Panc1 (cell line): ENCODE results near the gene TULP1. TPM values are rescaled to one million over a fixed set of nuclear protein-coding genes. Genes with fewer than 3 reads are reported as not detected.
A peak's percentile ranks its signal among the peaks of the same experiment; 100 is the strongest.

Source experiments
- ATAC-seq: fragments of 200-7000 bp; cut with Tn5 transposase; 2 replicates; pipeline ENCODE4 v1.9.1; 2020; ENCODE audit warnings: mild to moderate bottlenecking, moderate library complexity
- BruUV-seq: library from RNA; stranded (reverse); fragments of 400-500 nt; replicated peaks from 2 replicates; lab custom pipeline; 2021; lab: Mats Ljungman, UMichigan
- CTCF ChIA-PET: fragments of 300-600 bp; sonication (Branson Sonifier 250); formaldehyde crosslinking; loops from one replicate; lab custom pipeline; 2022; ENCODE audit warnings: antibody characterized with exemption; lab: Charles Lee
- POLR2A ChIA-PET: fragments of 300-600 bp; sonication (Branson Sonifier 250); formaldehyde crosslinking; loops from one replicate; lab custom pipeline; 2022; ENCODE audit warnings: antibody characterized with exemption; lab: Charles Lee
- DNase-seq: peaks from one replicate; pipeline ENCODE4 v3.0.0-alpha.2; 2010; ENCODE audit warnings: low read depth, low spot score
- H3K27ac ChIP-seq: 2 replicates; pipeline ENCODE4 v1.5.1; 2011; ENCODE audit warnings: mild to moderate bottlenecking, low read length, inconsistent platforms
- H3K27me3 ChIP-seq: fragments of 200-500 bp; sonication (Bioruptor generic); 2 replicates; pipeline ENCODE4 v1.6.0; 2014; ENCODE audit warnings: low read length, inconsistent platforms; ENCODE audit not compliant: control insufficient read depth, insufficient read depth
- H3K36me3 ChIP-seq: fragments of 200-500 bp; sonication (Bioruptor generic); 2 replicates; pipeline ENCODE4 v1.5.1; 2014; ENCODE audit warnings: inconsistent platforms, mild to moderate bottlenecking, low read length, moderate library complexity; ENCODE audit not compliant: control insufficient read depth, insufficient read depth
- H3K4me1 ChIP-seq: 2 replicates; pipeline ENCODE4 v1.5.1; 2011; ENCODE audit warnings: inconsistent platforms, mild to moderate bottlenecking, low read length, moderate library complexity; ENCODE audit not compliant: control insufficient read depth, insufficient read depth
- H3K4me3 ChIP-seq, 2 experiments: 2 replicates each; pipeline ENCODE4 v1.5.1; 2011 to 2012; ENCODE audit warnings: low read depth in 2 of 2, low read length in 2 of 2, mild to moderate bottlenecking in 2 of 2, inconsistent platforms in 1 of 2, moderate library complexity in 1 of 2
- H3K9me3 ChIP-seq: fragments of 200-500 bp; sonication (Bioruptor generic); 2 replicates; pipeline ENCODE4 v1.5.1; 2014; ENCODE audit warnings: low read depth, mild to moderate bottlenecking, inconsistent platforms, low read length, moderate library complexity; ENCODE audit not compliant: control insufficient read depth, insufficient read depth
- CTCF ChIP-seq: fragments of 450-650 bp; IDR thresholded peaks from 2 replicates; pipeline ENCODE4 v1.5.1; 2017; ENCODE audit warnings: mild to moderate bottlenecking
- REST ChIP-seq, 2 experiments: IDR thresholded peaks; 2 replicates each; pipeline ENCODE4 v1.6.1; 2011 to 2012; ENCODE audit warnings: low read depth in 2 of 2, control low read depth in 1 of 2, low read length in 1 of 2, mild to moderate bottlenecking in 1 of 2, moderate library complexity in 1 of 2; ENCODE audit not compliant: insufficient read depth in 1 of 2
- SIN3A ChIP-seq: IDR thresholded peaks from 2 replicates; pipeline ENCODE4 v1.6.1; 2012; ENCODE audit warnings: low read depth, mild to moderate bottlenecking, low read length, moderate library complexity, borderline replicate concordance; ENCODE audit not compliant: insufficient read depth
- TCF7L2 ChIP-seq: IDR thresholded peaks from 2 replicates; pipeline ENCODE4 v1.6.1; 2011; ENCODE audit warnings: mild to moderate bottlenecking, low read depth, low read length, inconsistent platforms
- in situ Hi-C: cut with HindIII; loops from 2 replicates; pipeline ENCODE4 v1.10.0; 2016; ENCODE audit warnings: low sequenced_read_pairs, low pct_unique_long_range_greater_than_20kb
- intact Hi-C: fragments of 100-400 bp; cut with micrococcal nuclease; formaldehyde crosslinking; loops from one replicate; pipeline ENCODE4 v1.10.0; 2022; ENCODE audit not compliant: unreplicated experiment
- total RNA-seq: library from RNA; stranded (reverse); gene quantifications from one replicate; pipeline ENCODE4 v1.2.1, GENCODE V29; 2021; ENCODE audit not compliant: unreplicated experiment

TULP1 gene
- total RNA-seq, 1 experiment from 2014 or later = not detected

DNA sequence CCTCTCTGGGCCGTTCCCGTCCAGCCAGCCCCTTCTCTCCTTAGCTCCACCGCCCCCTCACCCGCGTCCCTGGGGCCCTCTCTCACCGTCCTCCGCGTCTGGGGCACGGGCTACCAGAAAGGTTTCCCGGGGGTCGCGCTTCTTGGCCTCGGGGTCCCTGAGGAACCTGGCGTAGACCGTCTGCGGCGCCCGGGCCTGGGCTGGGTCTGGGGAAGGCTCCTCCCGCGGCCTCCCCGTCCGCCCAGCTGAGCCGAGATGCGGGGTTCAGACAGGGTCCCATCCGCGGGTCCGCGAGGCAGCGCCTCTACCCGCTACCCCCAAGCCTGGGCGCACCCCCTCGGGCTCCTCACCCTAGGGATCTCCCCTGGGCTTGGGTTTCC is 1.1 kb downstream of the TULP1 start:
- in situ Hi-C loops = no loop called here
- H3K36me3 ChIP-seq = no peaks in the 10 kb centered on the region
- CTCF ChIA-PET = no interaction called here

DNA sequence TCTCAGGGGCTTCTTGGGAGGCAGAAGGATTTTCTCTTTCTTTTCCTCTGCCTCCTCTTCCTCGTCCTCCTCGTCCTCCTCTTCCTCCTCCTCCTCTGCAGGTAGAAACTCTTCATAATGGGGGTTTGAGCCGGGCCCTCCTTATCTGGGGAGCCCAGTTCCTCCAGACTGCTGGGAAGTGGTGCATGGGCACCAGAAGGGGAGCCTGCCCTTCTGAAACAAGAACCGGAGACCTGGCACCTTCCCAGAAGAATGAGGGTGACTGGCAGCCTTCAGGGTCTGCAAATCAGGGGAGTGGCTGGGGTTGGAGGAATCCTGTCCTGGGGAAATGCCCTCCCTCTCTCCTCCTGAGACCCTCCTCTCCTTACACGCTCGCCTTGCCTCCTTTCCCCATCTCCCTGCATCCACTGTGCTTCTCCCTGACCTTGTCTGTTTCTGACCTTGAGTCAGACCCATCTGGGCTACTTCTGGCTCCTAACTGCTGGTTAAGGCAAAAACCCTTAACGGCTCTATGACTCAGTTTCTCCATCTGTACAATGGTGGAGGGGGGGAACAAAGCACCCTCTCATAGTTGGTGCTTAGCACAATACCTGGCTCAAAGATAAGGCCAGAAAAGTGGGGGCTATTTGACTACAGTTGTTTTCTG is 1.7 kb downstream of the TULP1 start:
- DNase-seq (no peak), ATAC-seq (no peak)
- no peak overlapping the region for H3K4me3 ChIP-seq
- no TSS peak for BruUV-seq
- ChIA-PET CTCF (no interaction called here), POLR2A (no interaction called here)
- H3K4me1 ChIP-seq = no peaks in the 10 kb centered on the region
- no peak overlapping the region for H3K27ac ChIP-seq
- TF ChIP-seq SIN3A (no peak), CTCF (no peak), TCF7L2 (no peak), REST (IDR thresholded peaks at IDR 0.05; ENCODE audit: insufficient read depth in 1 of 2, low read depth in 2 of 2, low read length in 1 of 2) (no peak)
- no peaks in the 10 kb centered on the region for H3K36me3 ChIP-seq
- in situ Hi-C loops = no loop called here
- no peaks in the 10 kb centered on the region for H3K9me3 ChIP-seq
- intact Hi-C loops = no loop called here
- H3K27me3 ChIP-seq = no peaks in the 10 kb centered on the region

More for the DNA sequence above, 1.1 kb downstream of the TULP1 start:
- Histone ChIP-seq H3K4me3 (no peak overlapping the region), H3K9me3 (no peaks in the 10 kb centered on the region), H3K27me3 (no peaks in the 10 kb centered on the region), H3K4me1 (no peaks in the 10 kb centered on the region), H3K27ac (no peak overlapping the region)
- ATAC-seq (no peak), DNase-seq (no peak)
- intact Hi-C loops = no loop called here
- no TSS peak for BruUV-seq
- TF ChIP-seq TCF7L2 = no peak
- no peak for TF ChIP-seq SIN3A
- POLR2A ChIA-PET = no interaction called here

DNA sequence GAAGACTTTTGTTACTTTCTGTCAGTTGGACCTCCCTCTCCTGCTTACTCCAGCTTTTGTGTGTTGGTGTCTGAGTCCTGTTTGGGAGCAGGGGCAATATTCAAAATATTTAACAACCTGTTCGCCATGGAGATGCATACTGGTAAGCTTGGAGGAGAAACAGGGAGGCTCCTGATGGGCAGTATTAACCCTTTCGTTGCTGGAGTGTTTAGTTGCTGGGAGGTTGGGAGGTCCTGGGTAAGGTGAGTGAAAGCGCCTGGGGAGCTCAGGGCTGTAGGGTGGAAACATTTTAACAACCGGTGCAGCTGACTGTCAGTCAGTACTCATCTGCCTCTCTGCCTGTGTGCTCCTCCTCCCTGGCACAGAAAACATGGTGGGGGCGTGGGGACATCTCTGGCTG is 4.2 kb downstream of the TULP1 start:
- TF ChIP-seq SIN3A = no peak
- 0 out of 2 replicates have a peak, but pooled peaks have one; percentile 22 for ATAC-seq
- in situ Hi-C loops = no loop called here

More for the DNA sequence above, 4.2 kb downstream of the TULP1 start:
- CTCF ChIA-PET = interaction anchor here (2.0 kb wide), 1 partner anchor 14 kb away, joined by 9 read pairs; no protein-coding TSS in a partner anchor
- H3K9me3 ChIP-seq = no peaks in the 10 kb centered on the region
- no peak overlapping the region for H3K27ac ChIP-seq
- H3K36me3 ChIP-seq = no peaks in the 10 kb centered on the region
- H3K4me3 ChIP-seq = no peak overlapping the region
- no TSS peak for BruUV-seq
- no peak for DNase-seq
- no peaks in the 10 kb centered on the region for H3K4me1 ChIP-seq
- POLR2A ChIA-PET = no interaction called here
- no peaks in the 10 kb centered on the region for H3K27me3 ChIP-seq
- intact Hi-C loops = no loop called here
